Activated T-cell treated with anti-CD3 and anti-CD28 coated beads, Interleukin-2, amount 50 U/mL, for 48 hours (primary cell): ENCODE results near the gene OR2A2.
"Not testable (repeated sequence)": the region's sequence is repeated elsewhere in the genome, so short reads cannot be mapped to it uniquely, and the experiment has no call there.

ENCODE experiments used
- DNase-seq, 2 experiments: peaks; one replicate each; pipeline ENCODE4 v3.0.0-alpha.2; 2020

The OR2A2 gene

DNA sequence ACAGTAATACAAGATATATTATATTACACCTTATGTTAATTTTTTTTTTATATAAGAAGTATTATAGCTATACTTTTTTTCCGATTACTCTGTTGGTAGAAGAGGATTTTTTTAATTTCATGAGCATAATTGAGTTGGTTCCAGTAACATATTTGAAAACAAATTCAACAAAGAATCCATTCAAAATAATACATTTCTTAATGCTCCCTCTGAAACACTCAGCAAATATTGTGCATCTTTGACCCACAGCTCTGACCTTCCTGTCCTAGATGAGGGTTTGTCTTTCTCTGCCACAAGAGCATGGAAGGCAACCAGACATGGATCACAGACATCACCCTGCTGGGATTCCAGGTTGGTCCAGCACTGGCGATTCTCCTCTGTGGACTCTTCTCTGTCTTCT is at the start of gene OR2A2:
TSS of gene OR2A2 (plus strand) at position 301 of the 400 bp plus-strand sequence. CDS start at position 301, 0 bp downstream.
- DNase-seq: no peak

GRCh38 chr7:144063710-144064109 is 45.7 kb upstream of the OR2A2 start:
- no peak for DNase-seq

GRCh38 chr7:144069511-144069910 is 39.9 kb upstream of the OR2A2 start, which contains the start of gene OR2A25:
Gene OR2A25 (plus strand): TSS chr7:144069811. CDS start chr7:144074220, 4,409 bp downstream.
- no peak for DNase-seq

DNA sequence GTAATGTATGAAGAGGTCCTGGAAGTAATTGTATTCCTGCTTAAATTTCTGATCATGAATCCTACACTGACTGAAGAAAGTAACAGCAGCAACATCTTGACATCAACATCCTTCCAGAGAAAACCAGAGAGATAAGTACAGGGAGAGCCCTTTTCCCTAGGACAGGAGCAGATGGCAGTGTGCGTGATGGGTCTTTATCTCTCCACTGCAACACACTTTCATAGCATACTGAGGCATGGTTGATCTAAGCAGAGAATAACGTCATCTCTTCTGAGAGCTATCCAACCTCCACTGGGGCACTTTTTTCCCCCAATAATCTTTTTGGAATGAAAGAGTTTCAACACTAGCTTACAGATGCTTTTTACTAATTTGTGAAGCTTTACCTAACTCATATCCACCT is 39.4 kb upstream of the OR2A2 start:
- DNase-seq: no peak

DNA sequence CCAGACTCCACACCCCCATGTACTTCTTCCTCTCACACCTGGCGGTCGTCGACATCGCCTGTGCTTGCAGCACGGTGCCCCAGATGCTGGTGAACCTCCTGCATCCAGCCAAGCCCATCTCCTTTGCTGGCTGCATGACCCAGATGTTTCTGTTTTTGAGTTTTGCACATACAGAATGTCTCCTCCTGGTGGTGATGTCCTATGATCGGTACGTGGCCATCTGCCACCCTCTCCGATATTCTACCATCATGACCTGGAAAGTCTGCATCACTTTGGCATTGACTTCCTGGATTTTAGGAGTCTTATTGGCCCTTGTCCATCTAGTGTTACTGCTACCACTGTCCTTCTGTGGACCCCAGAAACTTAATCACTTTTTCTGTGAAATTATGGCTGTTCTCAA is 35.0 kb upstream of the OR2A2 start:
- DNase-seq: no peak

DNA sequence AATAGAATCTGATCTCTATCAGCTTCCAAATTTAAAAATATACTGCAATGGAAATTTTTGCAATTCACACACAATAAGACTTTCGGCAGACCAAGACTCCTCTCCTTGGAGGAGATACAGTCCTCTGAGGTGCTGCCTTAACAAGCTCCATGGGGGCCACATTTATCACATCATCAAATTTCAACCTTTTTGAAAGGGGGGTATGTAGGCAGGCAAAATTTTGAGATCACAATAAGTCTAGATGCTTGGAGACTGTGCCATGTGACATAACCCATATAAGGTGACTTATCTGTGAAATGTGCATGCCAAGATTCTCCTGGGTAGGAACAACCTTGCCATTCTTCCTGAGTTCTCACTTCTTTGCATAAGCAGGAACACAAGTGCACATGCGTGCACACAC is 23.4 kb upstream of the OR2A2 start, which contains the start of gene OR2A12:
TSS of gene OR2A12 (plus strand) at position 301 of the 400 bp plus-strand sequence. CDS start 8,830 bp downstream, outside the sequence.
- DNase-seq: no peak

- no peak for DNase-seq
Measured at GRCh38 chr7:144086730-144087129, 22.7 kb upstream of the OR2A2 start.

DNA sequence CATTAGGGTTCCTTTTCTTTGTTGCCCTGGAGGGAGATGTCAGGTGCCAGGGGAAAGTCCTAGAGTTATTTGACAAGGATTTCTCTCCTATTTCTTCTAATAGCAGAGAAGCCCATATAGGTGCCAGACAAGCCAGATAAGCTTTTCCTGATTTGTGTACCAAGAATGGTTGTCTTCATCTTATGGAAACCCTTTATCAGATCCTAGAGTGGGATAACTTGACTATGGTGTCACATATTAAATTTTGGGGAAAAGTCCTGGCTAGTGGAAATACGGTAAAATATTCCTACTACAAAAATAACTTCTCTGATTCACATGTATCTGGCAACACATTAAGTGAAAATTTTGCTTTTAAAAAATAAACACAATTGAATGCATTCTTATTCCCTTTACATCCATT is 22.2 kb upstream of the OR2A2 start:
- no peak for DNase-seq

DNA sequence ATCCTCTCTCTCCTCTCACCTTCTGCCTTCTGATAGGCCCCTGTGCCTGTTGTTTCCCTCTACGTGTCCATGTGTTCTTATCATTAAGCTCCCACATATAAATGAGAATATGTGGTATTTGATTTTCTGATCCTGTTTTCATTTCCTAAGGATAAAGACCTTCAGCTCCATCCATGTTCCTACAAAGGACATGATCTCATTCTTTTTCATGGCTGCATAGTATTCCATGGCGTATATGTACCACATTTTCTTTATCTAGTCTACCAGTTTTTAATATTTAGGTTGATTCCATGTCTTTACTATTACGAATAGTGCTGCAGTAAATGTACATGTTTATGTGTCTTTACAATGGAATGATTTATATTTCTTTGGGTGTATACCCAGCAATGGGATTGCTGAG is 18.7 kb upstream of the OR2A2 start:
- DNase-seq: no peak

DNA sequence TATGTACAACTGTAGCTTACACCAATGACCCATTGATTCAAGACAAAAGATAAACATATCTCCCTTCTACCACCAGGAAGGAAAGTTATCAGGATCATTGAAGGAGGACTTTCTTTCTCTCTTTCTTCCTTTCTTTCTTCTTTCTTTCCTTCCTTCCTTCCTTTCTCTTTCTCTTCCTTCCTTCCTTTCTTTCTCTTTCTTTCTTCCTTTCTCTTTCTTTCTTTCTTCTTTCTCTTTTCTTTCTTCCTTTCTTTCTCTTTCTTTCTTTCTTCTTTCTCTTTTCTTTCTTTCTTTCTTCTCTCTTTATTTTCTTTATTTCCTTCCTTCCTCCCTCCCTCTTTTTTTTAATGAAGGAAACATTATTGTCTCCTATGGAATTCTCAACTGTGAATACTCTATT is 10.6 kb upstream of the OR2A2 start:
- no peak for DNase-seq

GRCh38 chr7:144100607-144101006 is 8.8 kb upstream of the OR2A2 start:
- no peak for DNase-seq

DNA sequence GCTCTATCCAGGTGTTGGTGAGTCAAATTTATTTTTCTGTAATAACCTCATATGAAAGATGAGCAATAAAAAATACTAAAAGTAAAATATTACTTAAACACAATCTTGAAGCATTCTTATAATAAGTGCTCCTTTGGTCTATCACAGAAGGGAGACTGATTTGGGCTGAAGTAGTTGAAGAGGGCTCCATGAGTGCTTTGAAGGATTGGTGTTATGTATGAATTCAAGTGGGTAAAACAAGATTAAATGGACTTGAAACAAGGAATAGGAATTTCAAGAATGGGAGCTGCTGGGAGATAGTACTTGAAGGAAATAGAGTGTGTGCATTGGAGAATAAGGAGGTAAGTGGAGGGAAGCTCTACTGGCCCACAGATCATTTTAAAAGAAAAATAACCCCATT is 7.3 kb upstream of the OR2A2 start:
- DNase-seq: no peak

DNA sequence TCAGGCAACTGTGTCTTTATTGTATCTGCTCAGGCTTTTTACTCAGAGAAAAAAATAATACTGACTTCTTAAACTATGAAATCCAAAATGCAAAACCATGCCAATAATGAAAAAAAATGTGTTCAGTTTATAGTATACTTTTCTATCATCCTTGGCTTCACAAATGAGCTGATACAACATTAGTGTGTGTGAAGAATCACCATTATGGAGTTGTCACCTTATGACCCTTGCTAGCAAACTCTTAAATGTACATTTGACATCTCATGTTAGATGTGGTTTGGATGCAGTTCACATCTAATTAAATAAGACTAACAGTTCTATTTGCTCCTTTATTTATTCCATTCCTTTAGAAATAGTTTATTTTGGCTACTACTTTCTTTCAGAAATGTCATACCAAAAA is 4.2 kb upstream of the OR2A2 start:
- no peak for DNase-seq

GRCh38 chr7:144110272-144110671 is 889 bp downstream of the OR2A2 start:
- no peak for DNase-seq

DNA sequence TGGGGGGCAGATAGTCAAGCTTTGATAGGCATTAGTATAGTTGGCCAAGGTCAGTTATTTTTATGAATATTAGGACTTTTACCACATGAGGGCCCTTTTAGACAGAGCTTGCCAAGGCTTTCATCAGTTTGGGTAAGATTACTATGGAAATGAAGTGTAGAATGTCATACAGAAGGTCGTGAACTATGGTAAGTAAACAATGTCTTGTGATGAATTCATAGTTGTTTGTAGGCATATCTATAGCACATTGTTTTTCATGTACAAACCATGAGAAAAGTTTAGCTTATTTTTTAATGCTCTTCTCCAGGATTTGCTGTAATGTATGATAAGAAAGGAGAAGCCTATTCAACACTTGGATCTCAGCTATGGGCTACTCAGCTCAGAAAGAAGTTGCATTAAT is 4.3 kb downstream of the OR2A2 start:
- DNase-seq: no peak

DNA sequence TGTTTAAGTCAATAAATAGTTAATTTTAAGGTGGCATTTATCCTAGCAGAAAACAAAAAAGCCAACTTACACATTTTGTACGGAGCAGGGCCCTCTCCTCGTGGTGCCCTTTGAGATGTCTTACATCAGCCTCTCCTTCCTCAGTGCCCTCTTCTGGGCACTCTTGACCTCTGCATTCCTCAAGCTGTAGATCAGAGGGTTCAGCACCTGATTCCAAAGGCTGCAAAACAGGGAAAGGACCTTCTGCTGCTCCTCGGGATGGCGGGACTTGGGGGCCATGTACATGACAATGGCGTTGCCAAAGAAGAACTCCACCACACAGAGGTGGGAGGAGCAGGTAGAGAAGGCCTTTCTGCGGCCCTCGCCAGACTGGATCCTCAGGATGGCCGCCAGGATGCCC is 9.0 kb downstream of the OR2A2 start:
- no peak for DNase-seq

DNA sequence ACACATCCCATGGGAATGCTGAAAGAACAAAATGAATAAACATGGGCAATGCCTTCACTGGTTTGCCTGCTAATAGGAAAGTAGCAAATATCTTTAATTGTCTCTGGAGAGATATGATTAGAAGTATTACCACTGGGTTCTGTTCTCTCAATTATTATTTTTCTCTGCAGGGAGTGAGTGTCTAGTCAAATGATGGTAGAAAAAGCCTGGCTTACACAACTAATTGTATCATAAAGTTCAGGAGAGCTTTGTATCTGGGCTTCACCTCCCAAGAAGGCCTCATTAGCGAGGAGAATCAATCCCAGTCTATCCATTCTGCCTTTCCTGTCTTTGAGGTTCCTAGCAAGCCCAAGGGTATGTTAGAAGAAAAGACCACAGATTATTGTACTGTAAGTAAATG is 13.5 kb downstream of the OR2A2 start, which contains the start of gene OR2A14:
TSS of gene OR2A14 (plus strand) at position 301 of the 400 bp plus-strand sequence. CDS start 5,937 bp downstream, outside the sequence.
- no peak for DNase-seq

DNA sequence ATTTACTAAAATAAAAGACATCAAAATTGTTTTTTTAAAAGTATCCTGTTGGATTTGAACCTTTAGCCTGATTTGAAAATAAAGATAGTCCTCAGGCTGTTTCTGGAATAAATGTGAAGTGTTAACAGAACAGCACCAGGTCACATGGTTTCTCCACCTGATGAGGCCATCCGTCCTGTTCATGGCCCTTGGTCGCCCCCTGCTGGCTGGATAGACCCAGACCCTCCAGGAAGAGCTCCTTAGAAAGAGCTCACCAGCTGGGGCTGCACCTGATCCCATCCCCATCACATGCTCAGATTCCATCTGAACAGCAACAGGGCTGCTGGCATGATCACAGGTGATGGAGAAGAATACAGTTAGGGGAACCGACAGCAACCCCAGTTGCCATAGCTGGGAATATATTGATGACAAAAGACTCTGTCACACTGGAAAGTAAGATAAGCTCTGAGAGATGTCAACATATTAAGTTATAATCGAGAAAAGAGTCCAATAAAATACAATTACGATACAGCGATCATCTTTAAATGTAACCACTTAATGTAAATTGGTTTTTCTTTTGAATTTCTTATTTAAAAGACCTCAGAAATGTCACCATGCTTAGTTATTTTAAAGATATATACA is 18.4 kb downstream of the OR2A2 start:
- DNase-seq: peak; percentile 92 to 95

- DNase-seq: not testable (repeated sequence)
Measured at GRCh38 chr7:144129601-144130000, 20.2 kb downstream of the OR2A2 start.

DNA sequence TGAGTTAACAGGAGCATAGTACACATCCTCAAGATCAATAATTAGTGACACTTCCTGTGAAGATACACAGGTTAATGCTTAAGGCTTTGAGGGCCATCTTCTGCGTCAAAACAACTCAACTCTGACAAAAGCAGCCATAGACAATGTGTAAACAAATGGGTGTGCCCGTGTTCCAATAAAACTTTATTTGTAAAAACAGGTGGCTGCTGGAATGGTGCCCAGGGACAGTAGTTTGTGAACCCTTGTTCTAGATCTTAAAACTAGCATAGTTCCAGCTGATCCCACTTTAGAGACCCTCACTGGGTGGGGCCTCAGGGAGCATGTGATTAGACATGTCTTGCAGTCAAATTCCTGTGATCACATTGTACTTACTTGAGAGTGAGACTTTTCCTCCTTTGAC is 21.3 kb downstream of the OR2A2 start:
- DNase-seq: no peak

DNA sequence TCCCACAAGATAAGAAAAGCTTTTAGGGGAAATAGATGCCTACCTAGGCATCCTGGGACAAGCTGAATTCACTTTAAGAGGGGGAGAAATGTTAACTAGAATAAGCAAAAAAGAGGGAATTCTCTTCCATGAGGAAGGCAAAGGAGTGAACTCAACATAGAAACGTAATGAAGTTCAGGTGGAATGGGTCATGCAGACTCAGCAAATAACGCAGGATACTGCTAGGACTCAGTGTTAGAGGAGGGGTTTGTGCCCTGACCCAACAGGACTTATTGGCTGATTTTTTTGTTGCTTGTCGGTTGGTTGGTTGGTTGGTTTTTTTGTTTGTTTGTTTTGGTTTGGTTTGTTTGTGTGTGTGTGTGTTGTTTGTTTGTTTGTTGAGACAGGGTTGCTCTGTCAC is 22.9 kb downstream of the OR2A2 start:
- DNase-seq: no peak

- DNase-seq: no peak
Measured at GRCh38 chr7:144133307-144133706, 23.9 kb downstream of the OR2A2 start.

- no peak for DNase-seq
Measured at GRCh38 chr7:144134116-144134515, 24.7 kb downstream of the OR2A2 start.

GRCh38 chr7:144137501-144137900 is 28.1 kb downstream of the OR2A2 start:
- DNase-seq: no peak

GRCh38 chr7:144142187-144142586 is 32.8 kb downstream of the OR2A2 start:
- no peak for DNase-seq
